T-helper 2 cell treated with Interferon-gamma antibody and Interleukin-4, amounts not matched to agents 100 ng/mL and 5 ng/mL, for 36 hours (primary cell): Measurements from ENCODE around the gene CIRBP. TPM values are rescaled to one million over a fixed set of nuclear protein-coding genes. Genes with fewer than 3 reads are reported as not detected.

Experiments used
- intact Hi-C: fragments of 100-400 bp; cut with micrococcal nuclease; formaldehyde crosslinking; loops from one replicate; pipeline ENCODE4 v1.15.1; 2023
- total RNA-seq: library from RNA; stranded (reverse); gene quantifications from 2 replicates; pipeline ENCODE4 v1.2.3, GENCODE V29; 2022

CIRBP gene
- total RNA-seq, 1 donor from 2014 or later, result 200 TPM

- intact Hi-C loops, result no loop called here
Measured at GRCh38 chr19:1230783-1231489, 38.2 kb upstream of the CIRBP start.

- intact Hi-C loops, result no loop called here
Measured at GRCh38 chr19:1231729-1232637, 37.1 kb upstream of the CIRBP start.

- intact Hi-C loops, result no loop called here
Measured at GRCh38 chr19:1232652-1233072, 36.5 kb upstream of the CIRBP start.

- intact Hi-C loops, result no loop called here
Measured at GRCh38 chr19:1233115-1233667, 35.9 kb upstream of the CIRBP start.

- intact Hi-C loops, result no loop called here
Measured at GRCh38 chr19:1234051-1234954, 34.8 kb upstream of the CIRBP start.

- intact Hi-C loops, result no loop called here
Measured at GRCh38 chr19:1234955-1235380, 34.2 kb upstream of the CIRBP start.

- intact Hi-C loops, result no loop called here
Measured at GRCh38 chr19:1235625-1236538, 33.2 kb upstream of the CIRBP start.

GRCh38 chr19:1236576-1236975 lies 32.6 kb upstream of the CIRBP start:
- intact Hi-C loops, result no loop called here

GRCh38 chr19:1237027-1237659 lies 32.0 kb upstream of the CIRBP start:
- intact Hi-C loops, result no loop called here

GRCh38 chr19:1237754-1238368 lies 31.3 kb upstream of the CIRBP start, which contains the start of gene CBARP:
Gene CBARP, minus strand, starts transcription at chr19:1238005. Its CDS starts 1,905 bp downstream, at chr19:1236100.
- intact Hi-C loops, result no loop called here

- intact Hi-C loops, result no loop called here
Measured at GRCh38 chr19:1238369-1239303, 30.5 kb upstream of the CIRBP start.

GRCh38 chr19:1239420-1239795 lies 29.7 kb upstream of the CIRBP start:
- intact Hi-C loops, result no loop called here

- intact Hi-C loops, result loop anchor here (1.0 to 5.0 kb wide), 4 partner anchors 108 to 443 kb away; partner anchors contain the start of genes POLR2E and PTBP1
Measured at GRCh38 chr19:1239796-1240737, 29.1 kb upstream of the CIRBP start.

- intact Hi-C loops, result loop anchor here (1.0 to 5.0 kb wide), 4 partner anchors 109 to 444 kb away; partner anchors contain the start of genes POLR2E and PTBP1
Measured at GRCh38 chr19:1240925-1241324, 28.2 kb upstream of the CIRBP start.

GRCh38 chr19:1241417-1242095 lies 27.6 kb upstream of the CIRBP start, which contains the start of gene ATP5F1D:
Gene ATP5F1D, plus strand, starts transcription at chr19:1241751. Its CDS starts 100 bp downstream, at chr19:1241851.
- intact Hi-C loops, result loop anchor here (2.0 to 5.0 kb wide), 3 partner anchors 109 to 445 kb away; partner anchors contain the start of genes POLR2E and PTBP1
